Activated T-helper 1 cell treated with anti-CD3 and anti-CD28 coated beads, Interleukin-2, amount 50 U/mL, for 16 hours (primary cell): ENCODE data around the gene SCGB3A2.

Experiments
- DNase-seq, 2 donors: peaks; one replicate each; pipeline ENCODE4 v3.0.0-alpha.2; 2020; ENCODE audit warnings: low read depth in 1 of 2, low spot score in 1 of 2

The SCGB3A2 gene

GRCh38 chr5:147902609-147903115 lies 24.2 kb downstream of the SCGB3A2 start:
- DNase-seq = no peak

- DNase-seq = no peak
Measured at GRCh38 chr5:147904110-147904509, 25.6 kb downstream of the SCGB3A2 start.

- no peak for DNase-seq
Measured at GRCh38 chr5:147906326-147907095, 28.0 kb downstream of the SCGB3A2 start, which contains the start of gene C5orf46. Gene C5orf46, minus strand, starts transcription at chr5:147906538. Its CDS starts 37 bp downstream, at chr5:147906501.

DNA sequence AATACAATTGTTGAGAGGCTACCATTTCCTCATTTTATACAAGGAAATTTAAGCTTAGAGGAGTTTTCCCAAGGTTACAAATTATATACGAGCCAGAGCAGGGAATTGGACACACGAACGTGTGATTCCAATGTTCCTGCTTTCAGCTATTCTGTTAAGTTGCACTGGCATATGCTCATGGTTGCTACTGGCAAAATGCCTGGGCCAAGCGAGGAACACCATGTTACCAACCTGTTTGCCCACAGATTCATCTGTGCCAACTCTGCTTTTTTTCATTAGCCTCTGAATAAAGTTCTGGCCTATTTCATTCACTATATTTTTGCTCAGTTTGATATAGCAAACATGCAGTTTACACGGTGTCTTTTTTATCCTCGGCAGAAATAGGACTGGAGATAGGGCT lies 32.9 kb downstream of the SCGB3A2 start:
- no peak for DNase-seq

GRCh38 chr5:147912011-147912410 lies 33.5 kb downstream of the SCGB3A2 start:
- no peak for DNase-seq

- no peak for DNase-seq
Measured at GRCh38 chr5:147913786-147914185, 35.3 kb downstream of the SCGB3A2 start.

DNA sequence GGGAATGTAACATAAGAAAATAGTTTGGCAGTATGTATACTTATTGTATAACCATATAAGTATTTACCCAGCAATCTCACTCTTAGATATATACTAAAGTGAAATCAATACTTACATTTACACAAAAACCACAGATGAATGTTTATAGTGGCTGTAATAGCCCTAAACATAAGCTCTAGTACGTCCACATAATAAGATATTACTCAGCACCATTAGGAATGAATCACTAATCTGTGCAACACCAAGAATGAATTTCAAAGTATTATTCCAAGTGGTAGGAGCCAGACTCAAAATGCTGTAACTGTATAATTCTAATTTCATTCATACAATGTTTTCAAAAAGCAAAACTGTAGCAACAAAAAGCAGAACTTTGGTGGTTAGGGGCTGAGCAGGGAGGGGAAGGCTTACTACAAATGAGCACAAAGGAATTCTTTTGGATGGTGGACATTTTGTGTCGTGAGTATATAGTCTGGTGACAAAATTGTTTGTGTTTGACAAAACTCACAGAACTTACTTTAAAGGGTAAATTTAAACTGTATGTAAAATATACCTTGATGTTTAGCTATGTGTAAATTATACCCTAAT lies 39.7 kb downstream of the SCGB3A2 start:
- DNase-seq = no peak

DNA sequence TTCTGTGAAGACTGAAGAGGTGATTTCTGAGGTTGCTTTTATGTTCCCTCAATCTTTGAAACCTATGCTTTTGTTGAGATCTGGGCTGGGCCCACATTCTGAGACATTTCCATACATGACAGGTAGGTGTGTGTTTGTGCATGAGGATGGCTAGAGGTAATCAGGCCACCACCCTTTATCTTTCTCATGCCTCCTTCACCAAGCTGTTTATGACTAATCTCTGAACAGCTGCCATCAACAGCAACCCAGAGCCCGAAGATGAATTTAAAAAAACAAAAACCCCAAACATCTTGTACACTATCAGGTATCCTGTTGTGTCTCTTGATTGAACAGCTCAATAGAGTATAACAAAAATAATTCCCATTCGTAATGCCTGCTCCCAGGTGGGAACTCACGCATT lies 40.4 kb downstream of the SCGB3A2 start:
- DNase-seq = no peak

GRCh38 chr5:147920420-147921030 lies 42.0 kb downstream of the SCGB3A2 start:
- no peak for DNase-seq

DNA sequence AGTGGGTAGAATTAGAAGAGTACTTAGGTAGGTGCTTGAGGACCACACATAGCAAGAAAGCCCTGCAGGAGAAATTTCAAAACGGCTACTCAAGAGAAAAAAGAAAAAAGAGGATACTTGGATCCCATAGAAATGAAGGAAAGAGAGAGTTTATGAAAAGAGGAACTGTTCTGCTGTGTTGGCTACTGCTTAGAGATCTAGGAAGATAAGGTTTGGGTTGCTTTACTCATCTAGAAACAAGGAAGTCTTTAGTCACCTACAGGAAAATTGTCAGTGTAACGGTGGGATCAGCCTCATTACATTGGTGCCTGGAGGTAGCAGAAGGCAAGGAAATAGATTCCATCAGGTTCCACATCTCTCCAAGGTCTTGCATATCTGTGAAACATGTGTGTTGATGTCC lies 42.6 kb downstream of the SCGB3A2 start:
- DNase-seq = no peak

DNA sequence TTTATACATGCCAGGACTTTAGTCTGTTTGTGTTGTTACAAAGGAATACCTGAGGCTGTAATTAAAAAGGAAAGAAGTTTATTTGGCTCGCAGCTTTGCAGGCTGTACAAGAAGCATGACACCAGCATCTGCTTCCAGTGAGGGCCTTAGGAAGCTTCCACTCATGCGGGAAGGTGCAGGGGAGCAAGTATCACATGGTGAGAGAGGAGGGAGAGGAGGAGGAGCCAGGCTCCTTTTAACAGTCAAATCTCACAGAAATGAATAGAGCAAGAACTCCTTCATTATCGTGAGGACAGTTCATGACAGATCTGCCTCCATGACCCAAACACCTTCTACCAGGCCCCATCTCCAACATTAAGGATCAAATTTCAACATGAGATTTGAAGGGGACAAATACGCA lies 46.5 kb downstream of the SCGB3A2 start:
- DNase-seq = no peak

DNA sequence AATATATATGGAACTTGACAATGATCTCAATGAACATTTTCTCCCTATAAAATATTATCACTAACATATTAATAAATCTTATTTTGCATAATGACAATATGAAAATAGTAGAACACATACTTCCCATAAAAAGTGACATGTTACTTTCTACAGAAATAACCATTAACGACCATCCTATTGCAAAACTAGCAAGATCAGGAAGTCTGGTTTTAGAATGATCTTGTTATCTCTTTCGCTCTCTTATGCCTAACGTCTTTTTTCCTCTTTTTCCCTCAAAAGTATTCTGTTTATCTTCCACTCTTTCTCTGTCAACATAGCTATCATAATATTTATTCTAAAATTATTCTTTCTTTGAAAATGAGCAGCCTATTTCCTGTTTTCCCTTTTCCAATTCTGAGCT lies 49.4 kb downstream of the SCGB3A2 start:
- DNase-seq = no peak

- no peak for DNase-seq
Measured at GRCh38 chr5:147930769-147931168, 52.3 kb downstream of the SCGB3A2 start.
